ENCODE results near the gene AFF3. TPM values are rescaled to one million over a fixed set of nuclear protein-coding genes. Genes with fewer than 3 reads are reported as not detected.
A peak's percentile ranks its signal among the peaks of the same experiment; 100 is the strongest.

The AFF3 gene
- total RNA-seq, 1 donor from 2014 or later = not detected

DNA sequence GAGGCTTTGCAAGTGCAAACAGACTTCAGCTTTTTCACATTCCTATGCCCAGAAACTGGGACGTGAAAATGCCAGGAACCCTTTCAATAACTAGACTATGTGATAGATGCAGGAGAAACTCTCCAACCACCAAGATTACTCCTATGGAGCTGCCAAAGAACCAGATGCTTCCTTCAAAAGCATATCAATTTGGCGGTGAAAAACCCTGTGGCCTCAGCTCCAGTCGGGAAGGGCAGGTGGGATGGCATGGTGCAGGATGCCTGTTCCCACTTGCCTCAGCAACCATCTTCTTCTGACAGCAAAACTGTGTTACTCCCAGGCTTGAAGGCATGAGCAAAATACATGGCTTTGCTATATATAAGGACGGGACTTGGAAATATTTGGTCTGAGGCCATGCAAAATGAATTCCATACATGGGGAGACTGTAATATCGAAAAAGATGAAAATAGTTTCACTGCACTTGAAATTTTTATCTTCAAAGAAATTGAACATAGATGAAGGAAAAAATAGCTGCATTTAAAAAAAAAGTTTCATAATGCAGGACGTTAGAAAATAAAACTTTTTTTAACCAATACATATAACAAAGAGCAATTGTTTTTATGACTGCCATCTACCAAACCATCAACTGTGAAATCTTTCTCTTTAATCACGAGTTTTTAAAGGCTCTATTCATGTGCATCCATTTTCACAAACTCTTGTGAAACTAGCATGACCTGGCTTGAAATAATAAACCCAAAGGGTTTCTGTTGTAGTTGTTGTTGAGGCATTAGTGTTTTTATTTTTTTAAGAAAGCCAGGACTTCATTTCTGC lies 99.1 kb downstream of the AFF3 start:
- DNase-seq (ENCODE audit: low read depth) = no peak

DNA sequence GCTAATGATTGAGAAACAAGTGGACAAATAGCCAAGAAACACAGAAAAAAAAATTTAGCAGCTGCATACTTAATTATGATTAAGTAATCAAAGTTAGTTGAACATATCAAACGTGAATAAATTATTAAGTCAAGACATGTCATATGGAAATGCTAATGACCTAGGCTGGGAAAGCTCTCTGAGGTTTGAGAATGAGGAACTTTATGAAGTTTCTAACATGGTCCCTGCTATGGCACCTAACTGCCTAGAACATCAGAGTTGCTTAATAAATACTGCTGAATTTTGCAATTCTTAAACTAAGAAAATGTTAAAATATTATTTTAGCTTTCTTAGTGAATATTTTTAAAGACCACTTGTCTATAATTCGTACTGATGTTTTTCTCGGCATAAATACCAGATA lies 99.8 kb downstream of the AFF3 start:
- DNase-seq (ENCODE audit: low read depth) = no peak

DNA sequence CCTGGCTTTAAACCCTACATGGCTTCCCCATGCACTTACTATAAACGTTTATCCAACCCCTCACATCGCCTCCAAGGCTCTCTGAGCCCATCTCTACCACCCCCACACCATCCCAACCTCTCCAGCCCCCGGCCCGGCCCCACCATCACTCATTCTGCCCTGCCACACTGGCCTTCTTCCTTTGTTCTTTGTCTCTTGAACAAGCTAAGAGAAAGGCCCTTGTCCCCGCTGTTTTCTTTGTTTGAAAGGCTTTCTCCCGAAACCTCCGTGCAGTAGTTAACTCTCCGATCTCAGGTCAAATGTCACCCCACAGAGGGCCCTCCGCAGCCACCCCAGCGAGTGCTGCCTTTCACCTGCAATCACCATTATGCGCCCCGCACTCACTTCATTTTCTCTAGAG lies 100.4 kb downstream of the AFF3 start:
- no peak for DNase-seq (ENCODE audit: low read depth)

DNA sequence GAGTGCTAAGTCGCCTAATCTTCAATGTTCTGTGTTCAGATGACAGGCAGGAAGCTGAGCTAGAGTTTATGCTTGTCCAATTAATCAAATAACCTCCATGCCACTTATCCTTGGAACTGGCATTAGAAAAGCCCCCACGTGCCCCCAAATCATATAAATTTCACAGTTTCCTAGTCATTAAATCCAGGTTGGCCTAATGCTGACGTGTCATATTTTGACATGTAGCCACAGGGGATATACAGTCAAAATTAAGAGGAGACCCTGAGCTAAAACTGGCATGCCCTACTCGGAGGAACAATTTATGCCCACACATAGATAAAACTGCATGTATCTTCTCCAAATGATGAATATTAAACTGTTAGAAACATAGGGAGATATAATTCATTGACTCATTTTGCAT lies 101.0 kb downstream of the AFF3 start:
- no peak for DNase-seq (ENCODE audit: low read depth)

DNA sequence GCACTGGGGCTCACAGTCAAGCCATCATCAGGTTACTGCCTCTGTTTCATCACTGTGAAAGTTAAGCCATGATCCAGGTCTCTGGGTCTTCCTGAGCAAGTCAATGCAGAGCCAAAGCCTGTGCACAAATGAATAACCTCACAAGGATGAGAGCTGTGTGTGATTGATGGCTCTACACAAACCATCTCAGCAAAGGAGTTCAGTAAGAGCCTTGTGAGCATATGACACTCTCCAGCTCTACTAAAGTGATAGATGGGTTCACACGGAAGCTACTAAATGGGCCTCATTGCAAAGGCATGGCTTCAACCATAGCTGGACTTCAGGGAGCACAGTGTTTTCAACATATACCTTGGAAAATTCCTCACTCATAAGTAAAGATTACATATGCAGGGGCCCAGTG lies 101.5 kb downstream of the AFF3 start:
- no peak for DNase-seq (ENCODE audit: low read depth)

DNA sequence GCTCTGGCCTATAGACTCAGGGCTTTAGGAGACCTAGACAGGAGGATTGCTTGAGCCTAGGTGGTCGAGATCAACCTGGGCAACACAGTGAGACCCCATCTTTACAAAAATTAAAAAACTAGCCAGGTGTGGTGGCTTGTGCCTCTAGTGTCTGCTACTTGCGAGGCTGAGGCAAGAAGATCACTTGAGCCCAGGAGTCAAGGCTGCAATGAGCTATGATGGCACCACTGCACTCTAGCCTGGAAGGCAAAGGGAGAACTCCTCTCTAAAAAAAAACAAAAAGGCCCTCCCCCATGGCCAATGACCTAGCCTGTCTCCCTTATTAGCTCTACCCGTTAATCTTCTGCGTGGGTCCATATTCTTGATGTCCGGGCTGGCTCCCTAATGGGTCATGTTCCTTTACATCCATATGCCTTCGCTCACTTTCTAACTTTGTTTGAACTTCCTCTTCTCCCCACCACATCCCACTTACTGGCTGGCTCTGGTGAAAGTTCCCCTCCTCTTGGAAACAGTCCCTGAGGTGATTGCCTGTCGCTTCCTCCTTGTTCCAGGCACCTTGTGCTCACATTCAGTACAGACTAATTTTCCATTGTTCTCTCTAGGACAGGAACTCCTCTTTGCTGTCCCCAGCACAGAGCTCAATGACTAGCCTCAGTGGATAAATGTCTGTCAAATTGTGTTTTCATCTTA lies 103.0 kb downstream of the AFF3 start:
- DNase-seq (ENCODE audit: low read depth) = no peak

DNA sequence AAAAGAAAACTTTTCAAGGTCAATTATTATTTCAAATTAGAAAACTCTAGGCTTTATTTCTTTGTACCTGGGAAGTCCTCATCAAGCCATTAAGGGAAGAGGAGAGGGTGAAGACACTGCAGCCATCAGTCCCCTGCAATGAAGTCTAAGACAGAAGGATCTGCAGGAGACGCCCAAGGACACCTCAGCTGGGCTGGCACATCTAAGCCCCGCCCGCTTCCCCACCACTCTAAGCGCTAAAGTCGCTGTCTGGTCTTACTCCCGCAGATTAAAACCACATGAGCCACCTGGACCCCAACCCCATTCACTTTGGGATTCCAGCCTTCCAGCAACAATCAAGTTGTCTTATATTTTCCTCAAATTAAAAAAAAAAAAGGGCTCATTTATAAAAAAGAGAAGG lies 104.4 kb downstream of the AFF3 start:
- no peak for DNase-seq (ENCODE audit: low read depth)

DNA sequence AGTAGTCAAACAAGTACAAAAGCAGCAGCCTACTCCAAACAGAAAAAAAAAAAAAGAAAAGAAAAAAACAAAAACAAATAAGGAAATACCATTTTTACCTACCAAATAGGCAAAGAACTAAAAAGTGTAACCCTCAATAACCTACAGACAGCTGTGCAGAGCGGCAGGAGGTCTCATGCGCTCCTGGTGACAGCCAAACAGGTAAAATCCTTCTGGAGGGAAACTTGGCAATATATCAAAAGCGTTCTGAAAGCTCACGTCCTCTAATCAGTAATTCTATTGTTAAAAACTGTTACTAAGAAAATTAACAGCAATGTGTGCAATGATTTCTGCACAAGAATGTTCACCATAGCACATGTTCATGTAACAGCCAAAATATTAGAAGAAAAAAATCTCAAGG lies 105.6 kb downstream of the AFF3 start:
- no peak for DNase-seq (ENCODE audit: low read depth)

DNA sequence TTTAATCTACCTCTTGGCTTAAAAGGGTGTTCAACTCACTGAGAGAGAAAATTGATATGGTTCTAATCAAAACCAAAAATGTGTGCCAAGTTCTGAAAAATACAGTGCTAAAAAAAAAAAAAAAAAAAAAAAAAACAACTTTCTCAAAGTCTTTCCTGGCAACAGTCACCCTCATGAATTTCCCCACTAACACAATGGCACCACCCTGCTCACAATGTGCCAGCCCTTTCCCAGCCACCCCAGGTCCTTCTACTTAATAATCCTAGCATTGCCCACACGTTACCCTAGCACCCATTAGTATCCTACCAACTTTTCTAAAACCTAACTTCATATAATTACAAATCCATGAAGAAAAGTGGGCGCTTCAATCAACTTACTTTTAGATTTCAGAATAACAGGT lies 106.4 kb downstream of the AFF3 start:
- DNase-seq (ENCODE audit: low read depth) = no peak

DNA sequence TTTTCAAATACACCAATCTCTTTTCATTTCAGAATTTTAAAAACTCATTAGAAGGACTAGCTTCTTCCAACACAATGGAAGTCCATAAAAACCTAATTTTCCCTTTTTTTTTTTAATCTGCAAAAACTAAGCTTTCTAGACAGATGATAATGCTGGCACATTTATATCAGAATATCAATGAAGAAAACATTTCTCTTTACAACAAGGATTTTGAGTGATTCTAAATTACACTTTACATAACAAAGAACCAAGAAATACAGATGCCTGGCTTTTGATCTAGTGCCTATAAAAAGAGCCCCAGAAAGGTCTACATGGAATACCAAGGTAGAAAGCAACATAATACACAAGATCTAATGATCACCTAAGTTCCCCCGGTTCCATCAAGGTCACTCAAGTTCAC lies 108.0 kb downstream of the AFF3 start:
- no peak for DNase-seq (ENCODE audit: low read depth)

DNA sequence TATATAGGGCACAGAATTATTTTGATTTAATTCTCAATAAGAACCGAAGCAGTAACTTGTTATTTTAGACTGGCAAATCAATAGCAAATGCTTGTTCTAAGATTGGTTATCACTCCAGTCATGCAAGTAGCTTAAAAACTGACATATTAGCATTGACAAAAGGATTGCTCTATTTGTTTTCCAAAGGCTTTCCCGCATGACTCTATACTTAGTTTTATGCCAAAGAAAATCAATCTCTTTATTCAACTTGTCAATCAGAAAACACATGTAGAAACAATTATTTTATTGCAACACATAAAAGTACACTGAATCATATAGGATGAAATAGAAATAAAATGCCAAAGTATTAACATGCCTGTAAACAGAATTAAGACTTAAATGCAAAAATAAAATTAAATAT lies 108.4 kb downstream of the AFF3 start:
- DNase-seq (ENCODE audit: low read depth) = no peak

DNA sequence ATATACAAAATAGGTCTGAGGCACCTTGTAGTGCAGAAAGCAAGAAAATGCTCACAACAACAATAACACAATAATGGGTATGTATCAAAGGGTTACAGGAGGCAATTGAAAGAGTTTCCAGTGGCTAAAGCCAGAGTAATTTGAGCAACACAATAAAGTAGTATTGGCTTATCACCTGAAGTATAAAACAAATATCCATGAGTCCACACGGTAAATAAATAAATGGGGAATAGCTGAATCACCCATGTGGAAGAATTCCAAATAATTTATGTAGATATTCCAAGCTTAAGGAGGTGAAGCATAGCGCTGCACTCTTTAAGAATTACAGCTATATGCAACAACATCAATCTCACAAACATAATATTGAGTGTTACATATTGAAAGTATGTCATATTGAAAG lies 110.8 kb downstream of the AFF3 start:
- DNase-seq (ENCODE audit: low read depth) = no peak

DNA sequence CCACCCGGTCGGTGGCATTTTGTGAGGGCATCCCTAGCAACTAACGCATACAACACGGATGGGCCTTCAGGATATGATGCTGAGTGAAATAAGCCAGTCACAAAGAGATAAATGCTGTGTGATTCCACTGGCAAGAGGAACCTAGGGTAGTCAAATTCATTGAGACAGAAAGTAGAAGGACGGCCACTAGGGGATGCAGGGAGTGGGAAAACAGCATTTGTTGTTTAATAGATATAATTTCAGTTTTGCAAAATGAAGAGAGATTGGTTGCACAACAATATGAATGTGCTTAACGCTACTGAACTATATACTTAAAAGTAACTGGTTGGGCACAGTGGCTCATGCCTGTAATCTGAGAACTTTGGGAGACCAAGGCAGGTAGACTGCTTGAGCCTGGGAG lies 112.9 kb downstream of the AFF3 start:
- DNase-seq (ENCODE audit: low read depth) = no peak

DNA sequence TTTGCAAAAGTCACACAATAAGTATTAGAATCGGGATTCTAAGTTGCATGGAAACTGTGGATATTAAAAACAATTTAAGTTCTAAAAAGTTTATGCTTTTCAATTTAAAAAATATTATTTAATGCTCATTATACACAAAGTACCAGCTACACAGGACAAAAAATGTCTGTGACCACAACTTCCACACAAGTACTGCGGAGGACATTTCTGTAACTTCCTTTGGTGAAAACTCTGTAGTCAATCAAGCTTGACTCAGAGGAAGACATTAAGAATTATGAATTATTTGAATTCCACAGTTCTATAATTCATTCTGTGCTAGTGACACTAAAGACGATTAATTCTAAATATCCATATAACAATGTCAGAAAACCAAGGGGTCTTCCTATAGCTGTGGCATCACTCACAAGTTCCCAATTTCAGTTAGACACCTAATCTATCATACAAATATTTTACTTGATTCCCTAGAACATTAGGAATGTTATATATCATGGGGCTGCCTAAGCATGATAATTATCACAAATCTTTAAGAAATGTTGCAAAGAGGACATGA lies 120.5 kb downstream of the AFF3 start:
- no peak for DNase-seq (ENCODE audit: low read depth)

DNA sequence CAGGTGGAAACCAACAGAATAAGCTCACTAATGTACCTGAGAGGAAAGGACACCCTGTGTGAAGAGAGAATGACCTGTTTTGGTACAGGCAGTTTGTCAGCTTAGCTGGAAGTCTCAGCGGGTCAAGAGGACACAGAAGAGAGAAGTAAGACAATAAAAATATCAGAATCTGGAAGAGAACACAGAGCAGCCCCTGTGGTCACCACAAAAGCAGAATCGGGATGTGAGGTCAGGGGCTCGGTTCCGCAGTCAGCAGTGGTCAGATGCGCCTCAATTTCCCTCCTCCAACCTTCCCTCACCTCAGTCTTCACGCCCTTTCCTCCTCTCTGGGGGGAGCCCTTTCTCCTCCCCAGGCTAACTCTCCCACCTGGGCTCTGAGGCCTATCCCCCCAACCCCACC lies 122.9 kb downstream of the AFF3 start:
- DNase-seq (ENCODE audit: low read depth) = no peak

DNA sequence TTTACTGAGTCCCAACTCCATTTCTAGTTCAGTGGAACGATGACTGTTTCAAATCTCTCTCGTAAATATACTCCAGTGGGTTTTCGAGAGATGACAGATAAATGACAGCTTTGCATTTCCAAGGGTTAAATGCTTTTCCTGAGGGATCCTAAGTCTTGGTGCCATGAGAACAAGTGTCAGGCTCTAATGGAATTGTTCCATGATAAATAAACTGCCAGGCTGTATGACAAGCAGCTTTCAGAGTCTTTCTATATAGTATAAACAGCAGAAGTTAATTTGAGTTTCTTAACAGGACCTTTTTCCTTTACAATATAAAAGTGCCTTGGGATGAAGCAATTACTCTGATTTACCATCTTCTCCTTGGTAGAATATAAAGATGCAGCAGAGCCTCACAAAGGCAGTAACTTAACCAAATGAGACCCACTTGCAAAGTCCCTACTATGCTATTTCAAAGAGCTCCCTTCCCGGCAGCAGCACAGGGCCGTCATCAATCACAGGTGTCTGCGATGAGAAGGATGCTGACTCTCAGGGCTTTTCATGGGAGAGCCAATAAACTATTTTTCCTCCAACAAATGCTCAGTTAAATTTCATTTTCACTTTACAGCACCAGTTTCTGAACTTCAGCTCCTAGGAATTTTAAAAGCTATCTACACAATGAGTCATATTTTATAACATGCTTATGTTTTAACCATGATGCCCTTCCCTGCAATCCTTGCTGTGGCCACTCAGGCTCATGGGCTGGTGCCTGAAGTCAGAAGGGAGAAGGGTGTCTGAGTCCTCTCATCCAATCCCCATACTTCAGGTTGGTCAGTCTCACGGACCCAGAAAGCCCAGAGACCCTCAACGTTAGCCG lies 123.8 kb downstream of the AFF3 start:
- DNase-seq (ENCODE audit: low read depth) = no peak

DNA sequence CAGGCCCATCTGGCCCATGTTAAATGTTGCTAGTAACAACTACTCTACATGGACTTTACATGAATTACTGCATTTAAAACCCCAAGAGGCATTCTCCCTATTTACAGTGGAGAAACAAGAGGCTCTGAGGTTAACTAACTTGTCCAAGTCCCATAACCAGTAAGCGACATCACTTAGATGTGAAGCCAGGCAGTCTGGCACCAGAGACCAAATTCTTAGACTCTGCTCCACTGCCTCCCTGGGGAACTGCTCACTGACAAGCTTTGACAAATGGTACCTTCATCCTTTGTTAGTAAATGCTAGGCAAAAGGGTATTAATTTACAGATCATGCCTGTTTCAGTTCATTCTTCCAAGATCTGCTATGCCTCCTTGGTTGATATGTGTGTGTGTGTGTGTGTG lies 124.8 kb downstream of the AFF3 start:
- DNase-seq (ENCODE audit: low read depth) = peak; percentile 1

DNA sequence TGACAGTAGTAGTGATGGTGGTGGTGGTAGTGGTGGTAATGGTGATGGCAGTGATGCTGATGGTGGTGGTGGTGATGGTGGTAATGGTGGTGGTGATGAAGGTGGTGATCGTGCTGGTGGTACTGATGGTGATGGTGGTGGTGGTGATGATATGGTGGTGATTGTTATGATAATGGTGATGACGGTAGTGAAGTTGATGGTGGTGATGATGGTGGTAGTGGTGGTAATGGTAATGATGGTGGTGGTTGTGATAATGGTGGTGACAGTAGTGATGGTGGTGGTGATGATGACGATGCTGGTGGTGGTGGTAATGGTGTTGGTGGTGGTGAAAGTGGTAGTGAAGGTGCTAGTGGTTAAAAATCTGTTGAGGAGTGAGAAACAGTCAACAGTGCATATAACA lies 125.6 kb downstream of the AFF3 start:
- DNase-seq (ENCODE audit: low read depth) = no peak

DNA sequence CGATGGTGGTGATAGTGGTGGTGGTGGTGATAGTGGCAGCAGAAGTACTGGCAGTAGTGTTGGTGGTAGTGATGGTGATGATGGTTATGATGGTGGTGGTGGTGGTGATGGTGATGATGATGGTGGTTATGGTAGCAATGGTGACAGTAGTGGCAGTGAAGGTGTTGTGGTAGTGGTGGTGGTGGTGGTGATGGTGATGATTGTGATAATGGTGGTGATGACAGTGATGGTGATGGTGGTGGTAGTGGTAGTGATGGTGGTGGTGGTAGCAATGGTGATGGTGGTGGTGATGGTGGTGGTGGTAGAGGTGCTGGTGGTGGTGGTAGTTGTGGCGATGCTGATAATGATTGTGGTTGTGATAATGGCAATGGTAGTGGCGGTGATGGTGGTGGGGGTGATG lies 126.5 kb downstream of the AFF3 start:
- DNase-seq (ENCODE audit: low read depth) = no peak

DNA sequence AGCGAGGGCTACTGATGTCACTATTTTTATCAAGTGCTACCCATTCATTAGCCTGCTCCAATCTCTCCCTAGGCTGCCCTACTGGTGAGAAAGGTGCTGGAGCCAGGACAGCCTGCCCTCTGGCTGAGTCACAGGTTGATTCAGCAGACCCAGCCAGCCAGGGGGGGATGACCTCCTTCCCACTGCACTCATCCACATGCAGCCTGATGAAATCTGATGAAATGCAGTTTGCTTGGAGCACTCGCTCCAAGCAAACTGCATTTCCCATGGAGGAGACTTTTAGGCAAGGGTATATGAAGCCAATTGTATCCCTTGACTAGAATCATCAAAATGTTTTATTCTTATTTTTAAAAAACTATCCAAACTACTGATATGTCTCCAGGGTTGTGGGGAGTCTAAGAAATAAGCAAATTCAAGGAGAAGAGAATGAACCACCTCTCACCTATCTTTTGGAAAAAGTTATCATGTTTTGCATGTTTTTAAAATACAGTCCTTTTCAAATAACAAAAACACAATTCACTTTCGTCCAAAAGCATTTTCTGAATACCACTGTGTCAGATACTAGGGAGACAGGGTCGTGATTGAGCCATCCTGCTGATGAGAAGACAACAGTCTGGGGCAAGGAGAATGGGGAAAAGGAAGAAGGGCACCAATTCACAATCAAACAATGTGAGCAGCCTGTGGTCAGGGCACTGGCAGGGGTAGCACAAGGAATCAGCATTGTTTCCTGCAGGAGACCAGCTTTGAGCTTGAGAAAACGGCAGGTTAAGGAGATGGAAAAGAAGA lies 128.3 kb downstream of the AFF3 start:
- peak; percentile 0 for DNase-seq (ENCODE audit: low read depth)

DNA sequence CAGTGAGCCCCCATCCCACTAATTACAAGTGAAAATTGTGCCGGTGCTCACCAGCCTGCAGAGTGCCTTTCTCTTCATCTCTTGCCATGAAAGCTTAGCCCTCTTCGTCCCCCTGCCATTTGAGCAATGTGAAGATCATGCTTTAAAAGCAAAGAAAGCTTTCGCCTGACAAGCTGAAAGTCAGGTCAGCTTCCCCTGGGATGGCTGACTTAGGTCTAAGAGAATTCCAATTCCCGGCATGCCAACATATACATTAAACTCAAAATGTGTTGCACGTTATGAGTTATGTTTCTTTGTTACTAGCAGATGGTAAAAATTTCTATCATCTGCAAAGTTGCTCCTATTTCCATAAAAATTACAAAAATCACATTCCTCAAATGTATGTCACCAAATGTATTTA lies 129.8 kb downstream of the AFF3 start:
- DNase-seq (ENCODE audit: low read depth) = no peak
